GM23338 (cell line): ENCODE measurements around the gene YTHDF1.

ENCODE experiments used
- JUNB ChIP-seq: IDR thresholded peaks from one replicate; pipeline ENCODE4 v1.6.1; 2016; ENCODE audit warnings: antibody characterized with exemption; ENCODE audit not compliant: unreplicated experiment
- POLR2AphosphoS5 ChIP-seq: IDR thresholded peaks from 2 replicates; pipeline ENCODE4 v1.6.1; 2016; ENCODE audit warnings: antibody characterized with exemption, low read depth

- TF ChIP-seq JUNB (no peak), POLR2AphosphoS5 (no peak)
These were observed 64.9 kb downstream of the YTHDF1 start for GRCh38 chr20:63150911-63151531.
